CD4-positive, alpha-beta T cell (primary cell): ENCODE data around the gene NPM1. TPM values are rescaled to one million over a fixed set of nuclear protein-coding genes. Genes with fewer than 3 reads are reported as not detected.
A peak's percentile ranks its signal among the peaks of the same experiment; 100 is the strongest.
"Not testable (repeated sequence)": the region's sequence is repeated elsewhere in the genome, so short reads cannot be mapped to it uniquely, and the experiment has no call there.

ENCODE experiments used
- ATAC-seq: fragments of 200-7000 bp; cut with Tn5 transposase; one replicate; pipeline ENCODE4 v1.10.0; 2022; ENCODE audit warnings: mild to moderate bottlenecking; ENCODE audit not compliant: poor library complexity
- CTCF ChIA-PET: fragments of 350-600 bp; sonication (Branson Sonifier 250); formaldehyde crosslinking; loops from one replicate; lab custom pipeline; 2021; ENCODE audit warnings: antibody characterized with exemption, inconsistent platforms; lab: Charles Lee
- POLR2A ChIA-PET: fragments of 350-600 bp; sonication (Branson Sonifier 250); formaldehyde crosslinking; loops from one replicate; lab custom pipeline; 2021; ENCODE audit warnings: antibody characterized with exemption, inconsistent platforms; lab: Charles Lee
- DNase-seq, 14 experiments: peaks; one replicate each; pipeline ENCODE4 v3.0.0-alpha.2; 2013 to 2020; ENCODE audit warnings: mixed read lengths in 2 of 14
- H3K27ac ChIP-seq, 2 donors: one replicate each; pipeline versions ENCODE4 v1.5.1 to v1.7.0; 2013; ENCODE audit warnings: low read length in 2 of 2, low read depth in 1 of 2, mild to moderate bottlenecking in 1 of 2
- H3K27me3 ChIP-seq, 2 experiments: 1 replicate in 1 of 2; 2 replicates in 1 of 2; pipeline versions ENCODE4 v1.6.1 to v1.7.0; 2013; ENCODE audit warnings: low read length in 2 of 2, control low read depth in 1 of 2, mild to moderate bottlenecking in 1 of 2, moderate library complexity in 1 of 2; ENCODE audit not compliant: insufficient read depth in 2 of 2, control insufficient read depth in 1 of 2
- H3K36me3 ChIP-seq: one replicate; pipeline ENCODE4 v1.6.1; 2013; ENCODE audit warnings: low read length, control low read depth; ENCODE audit not compliant: insufficient read depth
- H3K4me1 ChIP-seq: one replicate; pipeline ENCODE4 v1.6.1; 2013; ENCODE audit warnings: low read length, control low read depth; ENCODE audit not compliant: insufficient read depth
- H3K4me3 ChIP-seq: one replicate; pipeline ENCODE4 v1.5.1; 2013; ENCODE audit warnings: mild to moderate bottlenecking, low read length, moderate library complexity
- H3K9me3 ChIP-seq, 2 experiments: 1 replicate in 1 of 2; 2 replicates in 1 of 2; pipeline versions ENCODE4 v1.6.1 to v1.7.0; 2013; ENCODE audit warnings: low read length in 2 of 2, mild to moderate bottlenecking in 2 of 2, control low read depth in 1 of 2, moderate library complexity in 1 of 2; ENCODE audit not compliant: control insufficient read depth in 1 of 2, insufficient read depth in 1 of 2
- H3K27ac Mint-ChIP-seq: one replicate; pipeline ENCODE4 v1.8.0; 2020; ENCODE audit warnings: mixed read lengths
- H3K27me3 Mint-ChIP-seq: one replicate; pipeline ENCODE4 v1.8.0; 2021; ENCODE audit warnings: mixed read lengths
- H3K36me3 Mint-ChIP-seq: one replicate; pipeline ENCODE4 v1.8.0; 2021; ENCODE audit warnings: low read depth, mixed read lengths
- H3K4me1 Mint-ChIP-seq: one replicate; pipeline ENCODE4 v1.8.0; 2021; ENCODE audit warnings: low read depth, mixed read lengths
- H3K4me3 Mint-ChIP-seq: one replicate; pipeline ENCODE4 v1.8.0; 2020; ENCODE audit warnings: mild to moderate bottlenecking, mixed read lengths
- H3K9me3 Mint-ChIP-seq: one replicate; pipeline ENCODE4 v1.8.0; 2020; ENCODE audit warnings: mixed read lengths
- intact Hi-C, 2 experiments: fragments of 100-400 bp; cut with DNase I in 1 of 2; cut with micrococcal nuclease in 1 of 2; formaldehyde crosslinking; loops; one replicate each; pipeline versions ENCODE4 v1.15.1 to v1.9.0; 2023 to 2025; cut with DNase I, micrococcal nuclease
- total RNA-seq, 174 experiments: library from RNA in 2 of 174; stranded (reverse) in 2 of 174; gene quantifications; one replicate each; pipeline ENCODE4 v1.2.3 and lab custom pipeline; 2021 to 2026
- TF ChIP-seq, protein P1 (sequence below): fragments of 200-600 bp; IDR thresholded peaks from one replicate; pipeline ENCODE4 v1.8.0; 2022; ENCODE audit warnings: antibody characterized with exemption, mild to moderate bottlenecking

NPM1 gene
- total RNA-seq, 2 experiments from 2014 or later = 1,243 to 1,379 TPM

DNA sequence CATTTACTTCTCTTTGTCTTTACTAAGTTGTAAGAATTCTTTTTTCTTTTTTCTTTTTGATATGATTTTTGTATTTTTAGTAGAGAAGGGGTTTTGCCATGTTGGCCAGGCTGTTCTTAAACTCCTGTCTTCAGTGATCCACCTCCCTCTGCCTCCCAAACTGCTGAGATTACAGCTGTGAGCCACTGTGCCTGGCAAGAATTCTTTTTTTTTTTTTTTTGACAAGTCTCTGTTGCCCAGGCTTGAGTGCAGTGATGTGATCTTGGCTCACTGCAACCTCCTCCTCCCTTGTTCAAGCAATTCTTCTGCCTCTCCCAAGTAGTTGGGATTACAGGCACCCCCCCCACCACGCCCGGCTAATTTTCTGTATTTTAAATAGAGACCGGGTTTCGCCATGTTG, 9.9 kb downstream of the NPM1 start:
- Mint-ChIP-seq H3K9me3 (no peaks in the 10 kb centered on the region), H3K36me3 (peaks cover 95% of the 10 kb centered on the region), H3K27me3 (no peaks in the 10 kb centered on the region), H3K27ac (peak overlapping the region; percentile 30), H3K4me1 (peaks cover 53% of the 10 kb centered on the region), H3K4me3 (no peak overlapping the region)
- intact Hi-C loops = no loop called here
- TF ChIP-seq, protein P1, sequence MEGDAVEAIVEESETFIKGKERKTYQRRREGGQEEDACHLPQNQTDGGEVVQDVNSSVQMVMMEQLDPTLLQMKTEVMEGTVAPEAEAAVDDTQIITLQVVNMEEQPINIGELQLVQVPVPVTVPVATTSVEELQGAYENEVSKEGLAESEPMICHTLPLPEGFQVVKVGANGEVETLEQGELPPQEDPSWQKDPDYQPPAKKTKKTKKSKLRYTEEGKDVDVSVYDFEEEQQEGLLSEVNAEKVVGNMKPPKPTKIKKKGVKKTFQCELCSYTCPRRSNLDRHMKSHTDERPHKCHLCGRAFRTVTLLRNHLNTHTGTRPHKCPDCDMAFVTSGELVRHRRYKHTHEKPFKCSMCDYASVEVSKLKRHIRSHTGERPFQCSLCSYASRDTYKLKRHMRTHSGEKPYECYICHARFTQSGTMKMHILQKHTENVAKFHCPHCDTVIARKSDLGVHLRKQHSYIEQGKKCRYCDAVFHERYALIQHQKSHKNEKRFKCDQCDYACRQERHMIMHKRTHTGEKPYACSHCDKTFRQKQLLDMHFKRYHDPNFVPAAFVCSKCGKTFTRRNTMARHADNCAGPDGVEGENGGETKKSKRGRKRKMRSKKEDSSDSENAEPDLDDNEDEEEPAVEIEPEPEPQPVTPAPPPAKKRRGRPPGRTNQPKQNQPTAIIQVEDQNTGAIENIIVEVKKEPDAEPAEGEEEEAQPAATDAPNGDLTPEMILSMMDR = no peak
- DNase-seq (no peak), ATAC-seq (no peak)
- Histone ChIP-seq H3K27me3 (no peaks in the 10 kb centered on the region), H3K36me3 (peaks cover 92% of the 10 kb centered on the region), H3K9me3 (no peaks in the 10 kb centered on the region), H3K4me3 (no peak overlapping the region), H3K27ac (no peak overlapping the region), H3K4me1 (peaks cover 20% of the 10 kb centered on the region)
- CTCF ChIA-PET = no interaction called here
- POLR2A ChIA-PET = no interaction called here

DNA sequence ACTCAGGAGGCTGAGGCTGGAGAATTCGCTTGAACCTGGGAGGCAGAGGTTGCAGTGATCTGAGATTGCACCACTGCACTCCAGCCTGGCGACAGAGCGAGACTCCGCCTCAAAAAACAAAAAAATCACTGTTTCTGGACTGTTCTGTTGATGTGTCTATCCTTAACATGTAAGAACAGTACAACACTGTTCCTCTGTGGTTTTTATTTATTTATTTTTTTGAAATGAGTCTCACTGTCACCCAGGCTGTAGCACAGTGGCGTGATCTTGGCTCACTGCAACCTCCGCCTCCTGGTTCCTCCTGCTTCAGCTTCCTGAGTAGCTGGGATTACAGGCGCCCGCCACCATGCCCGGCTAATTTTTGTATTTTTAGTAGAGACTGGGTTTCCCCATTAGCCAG, 11.0 kb downstream of the NPM1 start:
- Mint-ChIP-seq H3K36me3 (peaks cover 87% of the 10 kb centered on the region), H3K4me1 (peaks cover 43% of the 10 kb centered on the region)
- peaks cover 82% of the 10 kb centered on the region for H3K36me3 ChIP-seq
- intact Hi-C loops, H3K9me3 ChIP-seq, ATAC-seq, CTCF ChIA-PET, H3K4me3 Mint-ChIP-seq, H3K27ac Mint-ChIP-seq, H3K4me3 ChIP-seq, H3K27ac ChIP-seq, DNase-seq, H3K27me3 ChIP-seq, H3K9me3 Mint-ChIP-seq, H3K27me3 Mint-ChIP-seq: not testable (repeated sequence)
- peaks cover 20% of the 10 kb centered on the region for H3K4me1 ChIP-seq
- POLR2A ChIA-PET = interaction anchor here (0.7 to 1.7 kb wide), 2 partner anchors 12 to 1666 kb away, joined by 3 to 8 read pairs; no protein-coding TSS in a partner anchor

DNA sequence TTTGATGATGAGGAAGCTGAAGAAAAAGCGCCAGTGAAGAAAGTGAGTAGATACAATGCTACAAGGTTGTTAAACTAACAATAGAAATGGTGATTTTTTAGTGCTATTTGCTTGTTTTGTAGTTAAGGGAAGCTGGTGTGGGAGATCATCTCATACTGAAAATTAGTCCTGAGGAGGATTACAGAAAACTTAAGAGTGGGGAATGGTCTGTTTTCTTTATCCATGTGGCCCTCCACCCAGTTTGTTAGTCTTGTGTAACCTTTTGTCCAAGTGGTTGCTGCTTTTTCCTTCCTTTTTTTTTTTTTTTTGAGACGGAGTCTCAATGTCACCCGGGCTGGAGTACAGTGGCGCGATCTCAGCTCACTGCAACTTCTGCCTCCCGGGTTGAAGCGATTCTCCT, 12.5 kb downstream of the NPM1 start:
- H3K27ac Mint-ChIP-seq = no peak overlapping the region
- H3K36me3 ChIP-seq = peaks cover 72% of the 10 kb centered on the region
- H3K9me3 Mint-ChIP-seq = no peaks in the 10 kb centered on the region
- H3K9me3 ChIP-seq = no peaks in the 10 kb centered on the region
- POLR2A ChIA-PET = interaction anchor here (1.2 kb wide), 1 partner anchor 11 kb away, joined by 5 read pairs; no protein-coding TSS in a partner anchor
- peaks cover 9% of the 10 kb centered on the region for H3K4me1 ChIP-seq
- intact Hi-C loops = no loop called here
- no peaks in the 10 kb centered on the region for H3K27me3 ChIP-seq
- CTCF ChIA-PET = no interaction called here
- no peak overlapping the region for H3K4me3 Mint-ChIP-seq
- peaks cover 42% of the 10 kb centered on the region for H3K4me1 Mint-ChIP-seq
- H3K27me3 Mint-ChIP-seq = no peaks in the 10 kb centered on the region
- no peak for ATAC-seq
- TF ChIP-seq, protein P1 = no peak
- no peak for DNase-seq
- H3K36me3 Mint-ChIP-seq = peaks cover 80% of the 10 kb centered on the region
- no peak overlapping the region for H3K4me3 ChIP-seq
- no peak overlapping the region for H3K27ac ChIP-seq
